ENCODE results near the gene ENTPD5.

Gene ENTPD5

GRCh38 chr14:74015963-74016362, 3.1 kb downstream of the ENTPD5 start (continued):
- no peak for TF ChIP-seq ZNF280D (tag by site-specific recombination; IDR thresholded peaks at IDR 0.05)
- TF ChIP-seq ZNF239 (tag by site-specific recombination; IDR thresholded peaks at IDR 0.05): no peak
- no peak for TF ChIP-seq ZNF19 (tag by site-specific recombination; IDR thresholded peaks at IDR 0.05; ENCODE audit: low read depth)
- TF ChIP-seq ZNF747 (tag by site-specific recombination; IDR thresholded peaks at IDR 0.05): no peak
- TF ChIP-seq ZNF174 (tag by site-specific recombination; IDR thresholded peaks at IDR 0.05): no peak

GRCh38 chr14:74015176-74015575, 3.9 kb downstream of the ENTPD5 start:
- H3K4me1 ChIP-seq (ENCODE audit: control insufficient read depth, insufficient read depth, low read length): 0 out of 2 replicates have a peak, but pooled peaks cover 2% of the 10 kb centered on the region
- no peak overlapping the region for H3K27ac ChIP-seq (ENCODE audit: extremely low read depth, low read depth, low read length)
- TF ChIP-seq ZNF701 (tag by site-specific recombination; IDR thresholded peaks at IDR 0.05) (no peak), ZNF19 (tag by site-specific recombination; IDR thresholded peaks at IDR 0.05; ENCODE audit: low read depth) (no peak), ZNF354C (tag by site-specific recombination; IDR thresholded peaks at IDR 0.05; ENCODE audit: borderline replicate concordance, low read depth) (no peak), ZNF341 (tag by site-specific recombination; IDR thresholded peaks at IDR 0.05; ENCODE audit: low read depth) (no peak), ZNF169 (tag by site-specific recombination; IDR thresholded peaks at IDR 0.05) (no peak)
- no peak overlapping the region for H3K4me3 ChIP-seq (ENCODE audit: low read depth, low read length)
- ChIA-PET CTCF (interaction anchor here (0.7 kb wide), 1 partner anchor 957 kb away, joined by 4 read pairs; no protein-coding TSS in a partner anchor), POLR2A (no interaction called here)
- H3K9me3 ChIP-seq (ENCODE audit: control insufficient read depth, insufficient read depth, low read depth, low read length): no peaks in the 10 kb centered on the region
- H3K36me3 ChIP-seq (ENCODE audit: control insufficient read depth in 2 of 2, insufficient read depth in 1 of 2, low read length in 2 of 2): peaks cover 11 to 16% of the 10 kb centered on the region in 2 experiments; a peak in 2 of 3 replicates

GRCh38 chr14:74014299-74014698, 4.8 kb downstream of the ENTPD5 start:
- POLR2A ChIA-PET: no interaction called here
- CTCF ChIA-PET: interaction anchor here (0.7 kb wide), 1 partner anchor 956 kb away, joined by 4 read pairs; no protein-coding TSS in a partner anchor
- Histone ChIP-seq H3K27ac (ENCODE audit: extremely low read depth, low read depth, low read length) (no peak overlapping the region), H3K9me3 (ENCODE audit: control insufficient read depth, insufficient read depth, low read depth, low read length) (no peaks in the 10 kb centered on the region), H3K4me3 (ENCODE audit: low read depth, low read length) (no peak overlapping the region), H3K4me1 (ENCODE audit: control insufficient read depth, insufficient read depth, low read length) (no peaks in the 10 kb centered on the region), H3K36me3 (ENCODE audit: control insufficient read depth in 2 of 2, insufficient read depth in 1 of 2, low read length in 2 of 2) (peaks cover 11 to 16% of the 10 kb centered on the region in 2 experiments; a peak in 2 of 3 replicates)
- TF ChIP-seq BCL6B (tag by site-specific recombination; IDR thresholded peaks at IDR 0.05): no peak
- no peak for TF ChIP-seq ZNF174 (tag by site-specific recombination; IDR thresholded peaks at IDR 0.05)
- TF ChIP-seq ZNF223 (tag by site-specific recombination; IDR thresholded peaks at IDR 0.05): no peak
- no peak for TF ChIP-seq INSM2 (tag by site-specific recombination; IDR thresholded peaks at IDR 0.05)
- no peak for TF ChIP-seq MEIS1 (CRISPR knock-in tag; IDR thresholded peaks at IDR 0.05; ENCODE audit: borderline replicate concordance)
- no peak for TF ChIP-seq ZNF16 (tag by site-specific recombination; IDR thresholded peaks at IDR 0.05; ENCODE audit: low read depth)
- TF ChIP-seq KLF16 (tag by site-specific recombination; IDR thresholded peaks at IDR 0.05): no peak
- no peak for TF ChIP-seq ZNF433 (tag by site-specific recombination; IDR thresholded peaks at IDR 0.05; ENCODE audit: low read depth)
- no peak for TF ChIP-seq ZNF610 (tag by site-specific recombination; IDR thresholded peaks at IDR 0.05; ENCODE audit: borderline replicate concordance)
- TF ChIP-seq ZNF501 (tag by site-specific recombination; IDR thresholded peaks at IDR 0.05): no peak
- no peak for TF ChIP-seq ZNF791 (tag by site-specific recombination; IDR thresholded peaks at IDR 0.05)
- no peak for TF ChIP-seq SCRT2 (tag by site-specific recombination; IDR thresholded peaks at IDR 0.05)
- TF ChIP-seq REPIN1 (tag by site-specific recombination; IDR thresholded peaks at IDR 0.05; ENCODE audit: low read depth): no peak
